GM19397 (cell line): ENCODE results near the gene XYLT2.

ENCODE experiments used
- ATAC-seq: cut with Tn5 transposase; IDR thresholded peaks from one replicate; pipeline ENCODE4 v1.9.1; 2021; ENCODE audit warnings: mild to moderate bottlenecking, moderate library complexity; ENCODE audit not compliant: unreplicated experiment

XYLT2 gene

DNA sequence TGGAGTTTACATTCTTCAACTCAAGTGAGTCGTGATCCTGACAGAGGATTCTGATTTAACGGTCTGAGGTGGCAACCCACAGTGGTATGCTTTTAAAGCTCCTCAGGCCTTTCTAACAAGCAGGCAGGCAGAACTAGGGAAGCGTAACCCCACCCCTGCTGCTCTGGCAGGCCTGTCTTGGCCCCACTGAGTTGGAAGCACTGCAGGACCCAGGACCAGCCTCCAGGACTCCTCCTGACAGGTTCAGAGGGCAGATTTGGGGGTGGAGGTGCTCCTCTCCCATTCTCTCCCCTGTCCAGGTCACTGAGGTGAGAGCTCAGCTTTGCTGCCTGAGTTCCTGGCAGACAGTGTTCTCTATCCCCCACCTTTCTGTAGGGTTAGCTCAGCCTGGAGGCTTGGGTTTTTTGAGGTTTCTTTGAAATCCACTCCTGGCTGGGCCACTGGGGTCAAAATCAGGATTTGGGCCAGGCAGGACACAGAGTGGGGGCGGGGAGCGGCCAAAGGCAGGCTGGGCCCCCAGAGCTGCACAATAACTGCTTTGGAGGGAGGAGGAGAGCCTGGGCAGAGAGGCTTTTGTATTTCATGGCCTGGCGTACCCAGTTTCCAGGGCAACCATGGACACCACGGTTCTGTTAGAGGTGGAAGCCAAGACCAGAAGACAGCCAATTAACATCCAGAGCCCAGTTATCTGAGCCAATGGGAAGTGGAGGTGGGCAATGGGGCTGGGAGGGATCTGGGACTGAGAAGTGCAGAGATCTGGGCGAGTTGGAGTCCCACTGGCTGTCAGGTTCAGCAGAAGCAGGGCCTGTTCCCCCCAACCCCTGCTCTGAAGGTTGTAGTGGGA lies 17.5 kb downstream of the XYLT2 start:
- no peak for ATAC-seq

DNA sequence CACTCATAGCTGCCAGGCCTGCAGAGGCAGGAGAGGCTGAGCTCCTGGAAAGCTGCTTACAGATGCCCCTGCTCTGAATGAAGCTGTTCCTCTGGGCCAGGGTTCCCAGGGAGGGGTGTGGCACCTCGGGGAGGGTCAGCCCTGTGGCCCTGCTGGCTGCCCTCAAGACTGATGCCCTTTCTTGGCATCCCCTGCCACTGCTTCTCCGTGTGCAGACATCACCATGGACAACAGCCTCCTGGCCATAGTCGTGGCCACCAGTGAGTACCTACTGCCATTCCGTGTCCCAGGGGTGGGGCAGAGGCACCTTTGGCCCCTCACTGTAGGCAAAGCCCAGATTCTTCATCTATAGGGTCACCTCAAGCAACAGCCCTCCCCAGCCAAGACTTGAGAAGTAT lies 18.1 kb downstream of the XYLT2 start:
- no peak for ATAC-seq

DNA sequence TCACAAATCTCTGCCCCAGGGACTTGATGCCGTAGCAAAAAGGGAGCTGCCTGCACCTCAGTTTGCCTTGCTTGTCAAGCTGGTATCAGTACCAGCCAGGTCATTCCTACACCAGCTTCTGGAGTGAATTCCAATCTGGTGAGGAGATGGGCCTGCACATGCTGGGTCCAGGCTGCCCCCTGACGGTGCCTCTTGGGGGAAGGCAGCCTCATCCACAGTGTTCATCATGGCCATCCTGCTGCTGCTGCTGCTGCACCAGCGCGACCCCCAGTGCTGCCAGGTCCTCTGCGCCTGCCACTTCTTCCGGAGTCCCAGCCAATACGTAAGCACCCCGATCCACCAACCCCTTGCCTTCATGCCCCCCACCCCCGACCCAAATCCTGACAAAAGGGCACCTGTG lies 18.8 kb downstream of the XYLT2 start:
- no peak for ATAC-seq

DNA sequence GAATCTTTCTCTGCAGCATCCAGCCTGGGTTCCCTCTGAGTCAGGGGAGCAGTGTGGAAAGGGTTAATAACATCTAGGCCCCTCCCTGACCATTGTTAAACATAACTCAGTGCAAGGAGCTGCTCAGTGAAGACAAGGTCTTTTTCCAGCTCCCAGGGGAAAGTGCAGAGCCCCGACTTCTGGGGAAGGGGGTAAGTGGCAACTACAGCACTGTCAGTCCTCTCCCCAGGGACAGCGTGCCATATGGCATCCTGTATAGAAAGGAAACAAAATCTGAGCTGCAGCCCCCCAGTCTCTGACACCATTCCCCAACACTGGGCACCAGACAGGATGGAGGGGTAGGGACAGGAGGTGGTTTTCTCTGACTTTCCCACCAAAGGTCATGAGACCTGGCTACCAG lies 19.2 kb downstream of the XYLT2 start:
- ATAC-seq: no peak

DNA sequence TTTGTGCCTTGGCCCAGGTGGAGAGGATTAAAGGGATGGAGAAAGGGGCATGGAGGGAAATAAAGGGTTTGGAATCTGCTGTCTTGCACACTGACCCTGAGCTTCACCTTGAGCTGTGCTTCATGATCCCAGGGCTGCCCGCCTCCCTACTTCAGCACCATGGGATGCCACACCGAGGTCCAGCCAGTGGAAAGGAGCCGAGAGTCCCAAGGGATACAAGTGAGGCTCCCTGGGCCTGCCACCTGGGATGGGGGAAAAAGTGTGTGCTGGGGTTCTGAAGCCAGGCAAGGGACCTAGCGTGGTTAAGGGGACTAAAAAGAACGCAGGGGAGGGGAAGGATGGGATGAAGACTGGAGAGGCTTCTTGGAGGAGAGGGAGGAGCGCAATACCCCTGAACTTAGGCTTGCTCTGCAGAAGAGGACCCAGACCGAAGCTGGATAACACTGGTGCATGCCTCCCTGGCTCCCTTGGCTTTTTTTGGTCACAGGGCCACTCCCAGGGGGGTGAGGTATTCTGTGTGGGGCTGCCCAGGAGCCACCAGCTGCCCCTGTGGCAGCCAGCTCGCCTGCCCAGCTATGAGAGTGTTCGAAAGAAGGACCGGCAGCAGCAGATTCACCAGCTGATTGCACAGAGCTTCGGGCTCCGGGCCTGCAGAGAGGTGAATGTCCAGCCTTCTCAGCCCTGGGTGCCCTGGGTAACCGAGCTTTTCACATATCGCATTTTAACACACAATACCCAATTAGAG lies 19.9 kb downstream of the XYLT2 start:
- no peak for ATAC-seq

DNA sequence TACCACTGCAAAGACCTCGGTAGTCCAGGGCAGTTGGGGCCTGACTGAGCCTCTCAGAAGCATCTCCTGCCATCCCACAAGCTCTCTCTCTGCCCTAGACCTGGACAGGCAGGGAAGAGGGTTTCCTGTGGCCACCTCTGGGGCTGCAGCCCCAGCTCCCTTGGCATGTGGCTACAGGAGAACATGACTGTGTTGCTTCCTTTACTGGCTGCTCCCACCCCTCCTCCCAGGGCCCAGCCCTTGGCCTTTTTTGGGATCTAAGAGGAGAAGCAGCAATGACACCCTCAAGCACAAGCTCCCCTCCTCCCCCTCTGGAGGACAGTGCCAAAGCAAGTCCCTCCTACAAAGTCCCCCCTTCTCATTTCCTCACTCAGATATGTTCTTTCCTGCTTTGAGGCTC lies 21.5 kb downstream of the XYLT2 start:
- ATAC-seq: no peak

DNA sequence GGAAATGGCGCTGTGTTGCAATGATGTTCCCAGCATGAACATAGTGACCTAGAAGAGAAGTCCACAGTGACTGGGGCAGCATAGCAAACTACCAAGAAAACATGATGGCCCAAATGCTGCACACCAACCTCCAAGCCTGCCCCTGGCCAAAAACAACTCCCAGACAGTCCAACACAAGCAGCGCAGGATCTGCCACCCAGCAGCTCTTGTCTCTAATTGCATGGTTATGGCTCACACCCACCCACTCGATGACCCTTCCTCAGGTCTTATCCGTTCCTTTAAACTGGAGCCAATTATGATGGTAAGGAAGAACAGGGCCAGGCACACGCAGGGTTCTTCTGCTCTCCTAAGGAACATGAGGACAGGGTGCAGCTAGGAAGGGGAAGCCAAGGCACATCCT lies 24.1 kb downstream of the XYLT2 start:
- no peak for ATAC-seq

DNA sequence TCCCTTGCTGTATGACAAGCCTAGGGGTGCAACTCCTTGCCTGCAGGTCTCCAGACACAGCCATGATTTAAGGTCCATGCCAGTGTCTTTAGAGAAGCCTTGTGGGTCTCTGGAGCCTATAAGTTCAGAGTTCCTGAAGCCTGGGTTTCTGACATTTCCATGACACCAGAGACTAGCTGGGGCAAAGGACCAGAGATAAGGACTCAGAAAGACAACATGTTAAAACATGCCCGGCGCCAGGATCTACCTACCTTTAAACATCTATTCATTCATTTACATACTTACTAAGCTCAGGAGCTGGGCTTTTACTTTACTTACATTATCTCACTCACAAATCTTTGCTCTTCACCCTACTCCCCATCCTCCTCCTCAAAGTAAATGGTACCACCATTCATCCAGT lies 25.6 kb downstream of the XYLT2 start:
- ATAC-seq: no peak

DNA sequence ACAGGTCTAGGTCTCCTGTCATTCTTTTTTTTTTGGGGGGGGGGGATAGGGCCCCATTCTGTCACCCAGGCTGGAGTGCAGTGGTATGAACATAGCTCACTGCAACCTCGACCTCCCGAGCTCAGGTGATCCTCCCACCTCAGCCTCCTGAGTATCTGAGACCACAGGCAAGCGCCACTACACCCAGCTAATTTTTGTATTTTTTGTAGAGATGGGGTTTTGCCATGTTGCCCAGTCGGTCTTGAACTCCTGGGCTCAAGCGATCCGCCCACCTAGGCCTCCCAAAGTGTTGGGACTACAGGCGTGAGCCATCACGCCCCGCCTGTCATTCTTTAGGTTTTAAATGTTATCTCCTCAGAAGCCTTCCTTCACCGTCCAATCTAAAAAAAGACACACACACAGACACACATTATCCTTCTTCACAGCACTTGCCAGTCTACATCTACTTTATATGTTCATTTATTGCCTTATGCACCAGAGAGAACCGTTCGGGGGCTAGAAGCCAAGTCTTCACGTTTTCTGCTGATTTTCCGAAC lies 26.4 kb downstream of the XYLT2 start:
- no peak for ATAC-seq

DNA sequence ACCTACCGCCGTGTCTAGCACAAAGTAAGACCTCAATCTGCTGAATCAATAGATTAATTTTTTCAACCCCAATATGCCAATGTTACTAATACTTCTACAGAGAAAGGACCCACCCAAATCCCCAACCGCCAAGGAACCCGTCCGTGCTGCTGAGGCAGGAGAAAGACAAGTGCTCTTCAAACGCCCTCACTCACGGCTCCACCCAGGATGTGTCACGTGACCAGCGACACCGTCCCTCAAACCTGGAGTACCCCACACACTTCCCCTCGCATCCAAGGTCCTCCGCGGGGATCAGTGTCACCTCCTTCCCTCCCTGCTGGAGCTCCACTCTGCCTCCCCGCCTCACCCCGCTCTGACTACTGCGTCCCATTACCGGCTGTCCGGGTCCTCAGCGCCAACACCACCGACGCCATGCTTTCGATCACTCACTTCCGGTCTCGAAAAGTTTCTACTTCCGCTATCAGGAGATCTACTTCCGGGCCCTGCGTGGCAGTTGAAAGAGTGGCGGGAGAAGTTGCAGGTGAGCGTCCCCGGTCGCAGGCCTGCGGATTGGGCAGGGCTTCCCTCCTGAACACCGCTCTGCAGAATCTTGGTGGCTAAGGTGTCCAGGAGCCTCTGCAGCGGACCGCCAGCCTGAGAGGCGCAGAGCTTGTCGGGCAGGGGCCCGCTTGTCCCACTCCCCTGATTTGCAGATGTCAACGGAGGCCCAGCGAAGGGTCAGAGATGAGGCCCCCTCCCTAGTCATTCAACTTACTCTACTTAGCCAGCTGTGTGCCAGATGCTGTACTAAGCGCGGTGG lies 27.0 kb downstream of the XYLT2 start, which contains the start of the genes EME1 and MRPL27:
Gene EME1 (plus strand): TSS at position 472 of the 799 bp plus-strand sequence. CDS start 1,980 bp downstream, outside the sequence.
Gene MRPL27 (minus strand): TSS at position 427 of the 799 bp plus-strand sequence. CDS start 14 bp downstream, at position 413.
- ATAC-seq: peak; percentile 85

DNA sequence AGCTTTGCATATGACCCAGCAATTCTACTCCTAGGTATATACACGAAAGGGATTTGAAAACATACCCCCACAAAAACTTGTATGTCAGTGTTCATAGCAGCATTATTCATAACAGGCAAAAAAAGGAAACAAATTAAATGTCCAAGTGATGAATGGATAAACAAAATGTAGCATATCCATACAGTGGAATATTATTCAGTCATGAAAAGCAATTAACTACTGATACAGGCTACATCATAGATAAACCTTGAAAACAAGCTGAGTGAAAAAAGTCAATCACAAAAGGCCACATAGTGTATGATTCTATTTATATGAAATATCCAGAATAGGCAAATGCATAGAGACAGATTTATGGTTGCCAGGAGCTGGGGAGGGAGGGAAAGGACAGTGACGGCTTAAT lies 27.8 kb downstream of the XYLT2 start:
- no peak for ATAC-seq

DNA sequence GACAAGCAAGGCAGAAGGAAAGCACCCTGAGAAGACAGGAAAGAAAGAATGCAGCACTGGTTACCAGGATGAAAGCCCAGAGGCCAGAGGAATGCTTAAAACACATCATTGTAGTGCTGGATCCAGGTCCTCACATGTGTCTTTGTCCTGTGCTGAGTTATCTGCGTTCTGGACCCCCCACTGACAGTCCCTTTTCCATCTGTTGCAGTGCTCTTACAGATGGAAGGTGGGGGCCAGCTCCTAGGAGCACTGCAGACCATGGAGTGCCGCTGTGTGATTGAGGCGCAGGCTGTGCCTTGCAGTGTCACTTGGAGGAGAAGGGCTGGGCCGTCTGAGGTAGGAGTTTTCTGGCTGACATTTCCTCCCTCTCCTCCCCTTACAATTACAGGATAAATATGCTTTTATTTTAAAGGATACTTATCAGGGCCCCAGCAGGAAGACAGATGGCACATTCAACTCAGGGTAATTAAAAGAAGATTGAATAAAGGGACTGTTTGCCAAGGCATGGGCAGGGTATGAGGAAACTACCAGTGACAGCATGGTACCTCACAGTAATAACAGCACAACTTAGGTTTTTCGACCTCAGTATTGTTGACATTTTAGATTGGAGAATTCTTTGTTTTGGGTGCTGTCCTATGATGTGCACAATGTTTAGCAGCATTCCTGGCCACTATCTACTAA lies 30.1 kb downstream of the XYLT2 start:
- no peak for ATAC-seq

DNA sequence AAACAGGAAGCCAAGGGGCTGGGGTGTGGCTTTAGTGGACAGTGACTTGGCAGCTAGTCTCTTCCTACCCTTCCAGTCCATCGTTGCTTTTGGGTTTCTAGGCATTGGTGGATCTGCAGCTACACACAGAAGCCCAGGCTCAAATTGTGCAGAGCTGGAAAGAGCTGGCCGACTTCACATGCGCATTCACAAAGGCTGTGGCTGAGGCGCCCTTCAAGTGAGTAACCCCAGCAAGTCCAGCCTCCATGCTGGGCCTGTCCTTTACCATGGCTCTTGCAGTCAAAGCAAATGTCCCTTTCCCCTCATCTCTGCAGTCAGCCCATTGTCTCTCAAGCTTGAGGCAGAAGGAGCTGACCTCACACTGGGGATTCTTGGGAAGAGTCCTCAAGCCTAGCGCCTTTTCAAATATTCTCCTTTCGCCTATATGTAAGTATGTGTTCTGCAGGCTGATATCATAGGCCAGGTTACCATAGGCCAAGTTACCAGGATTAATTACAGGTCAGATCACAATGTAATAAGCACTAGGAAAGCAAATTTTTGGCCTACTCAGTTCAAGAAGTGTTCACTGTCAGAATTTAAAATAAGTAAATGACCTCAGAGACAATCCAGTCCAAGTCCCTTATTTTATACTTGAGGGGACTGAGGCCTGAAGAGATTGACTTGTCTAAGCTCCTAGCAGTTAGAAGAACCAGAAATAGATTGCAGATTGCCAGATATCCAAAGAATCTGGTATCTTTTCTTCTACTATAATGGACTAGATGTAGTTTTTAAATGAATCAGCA lies 33.6 kb downstream of the XYLT2 start:
- no peak for ATAC-seq

DNA sequence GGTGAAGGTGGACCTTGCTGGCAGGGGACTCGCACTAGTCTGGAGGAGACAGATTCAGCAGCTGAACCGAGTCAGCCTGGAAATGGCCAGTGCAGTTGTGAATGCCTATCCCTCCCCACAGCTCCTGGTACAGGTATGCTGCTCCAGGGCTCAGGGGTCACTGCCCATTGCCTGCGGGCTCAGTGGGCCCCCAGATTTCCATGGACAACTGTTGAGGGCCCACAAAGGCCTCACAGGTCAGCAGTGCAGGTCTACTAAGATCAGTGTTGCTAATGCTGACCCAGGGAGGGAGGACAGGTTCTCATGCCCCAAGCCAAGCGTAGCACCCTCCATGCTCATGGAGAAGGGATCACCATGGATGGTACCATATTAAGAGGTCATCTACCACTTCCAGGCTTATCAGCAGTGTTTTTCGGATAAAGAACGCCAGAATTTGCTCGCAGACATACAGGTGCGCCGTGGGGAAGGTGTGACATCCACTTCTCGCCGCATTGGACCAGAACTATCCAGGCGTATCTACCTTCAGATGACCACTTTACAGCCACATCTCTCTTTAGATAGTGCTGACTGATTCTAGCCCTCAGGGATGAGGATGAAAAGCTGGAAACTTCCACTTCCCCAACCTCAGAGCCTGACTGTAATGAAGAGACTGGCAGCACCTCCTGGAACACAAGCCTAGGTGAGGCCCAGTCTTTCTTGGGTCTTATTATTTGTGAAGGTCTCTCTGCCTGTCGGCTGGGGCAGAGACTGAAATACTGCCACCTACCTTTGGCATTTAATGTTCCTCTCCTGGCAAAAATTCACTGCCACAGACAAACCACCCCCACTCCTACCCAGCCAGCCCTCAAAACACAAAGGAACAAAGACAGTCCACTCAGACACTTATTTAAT lies 34.7 kb downstream of the XYLT2 start:
- ATAC-seq: no peak

DNA sequence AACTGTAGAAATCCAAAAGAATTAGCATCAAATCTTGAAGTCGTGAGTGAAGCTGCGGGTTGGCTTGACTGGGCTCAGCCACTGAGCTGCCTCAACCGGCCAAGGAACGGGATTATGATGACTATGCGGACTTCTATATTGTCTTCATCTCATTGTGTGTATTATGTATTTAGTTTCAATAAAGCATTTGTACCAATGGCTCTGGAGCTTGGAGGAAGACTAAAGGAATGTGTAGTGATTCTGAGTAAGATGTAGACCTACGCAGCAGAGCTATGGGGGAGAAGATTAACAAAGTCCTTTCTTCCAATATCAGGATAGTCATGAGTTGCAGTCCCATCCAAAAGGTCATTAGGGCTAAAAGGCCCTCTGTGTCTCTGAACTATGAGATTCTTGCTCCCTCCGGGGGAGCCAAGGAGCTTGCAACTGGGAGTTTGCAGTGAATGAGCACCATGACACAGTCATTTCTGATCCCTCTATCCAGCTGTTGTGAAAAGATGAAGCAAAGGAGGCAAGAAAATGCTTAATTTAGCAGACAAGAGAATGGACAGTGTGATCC lies 35.4 kb downstream of the XYLT2 start:
- no peak for ATAC-seq

DNA sequence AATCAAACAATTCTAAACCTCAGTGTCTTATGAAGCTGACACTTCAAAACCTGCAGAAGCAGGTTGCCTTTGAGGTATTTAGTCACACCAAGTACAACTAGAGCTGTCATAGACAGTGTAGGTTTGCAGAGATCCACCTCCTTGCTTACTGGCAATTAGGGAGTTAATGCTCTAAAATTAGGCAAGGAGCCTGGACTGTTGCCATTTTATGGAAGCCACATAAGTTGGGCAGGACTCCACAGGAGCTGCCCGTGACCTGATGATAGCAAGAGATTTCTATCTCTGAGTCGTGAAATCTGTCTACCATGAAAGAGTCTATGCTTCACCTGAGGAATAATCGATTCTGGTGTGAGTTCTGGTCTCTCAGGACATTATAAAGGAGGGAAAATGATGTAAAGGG lies 36.0 kb downstream of the XYLT2 start:
- no peak for ATAC-seq

DNA sequence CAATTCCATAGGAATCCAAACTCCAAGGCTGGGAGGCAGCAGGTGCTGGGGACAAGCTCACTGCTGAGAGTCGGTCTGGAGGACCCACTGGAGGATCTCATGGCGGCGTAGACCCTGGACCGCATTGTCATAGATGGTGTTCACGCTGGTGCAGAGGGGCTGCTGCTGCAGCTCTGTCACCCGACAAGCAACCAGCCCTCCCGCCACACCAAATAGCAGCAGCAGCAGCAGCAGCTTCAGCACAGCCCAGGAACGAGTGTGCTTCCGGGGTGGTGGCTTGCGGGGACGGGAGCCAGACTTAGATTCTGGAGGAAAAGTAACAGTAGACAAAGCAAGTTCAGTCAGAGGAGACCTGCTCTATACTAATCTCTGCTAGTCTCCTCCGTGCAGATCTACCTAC lies 37.0 kb downstream of the XYLT2 start:
- no peak for ATAC-seq

DNA sequence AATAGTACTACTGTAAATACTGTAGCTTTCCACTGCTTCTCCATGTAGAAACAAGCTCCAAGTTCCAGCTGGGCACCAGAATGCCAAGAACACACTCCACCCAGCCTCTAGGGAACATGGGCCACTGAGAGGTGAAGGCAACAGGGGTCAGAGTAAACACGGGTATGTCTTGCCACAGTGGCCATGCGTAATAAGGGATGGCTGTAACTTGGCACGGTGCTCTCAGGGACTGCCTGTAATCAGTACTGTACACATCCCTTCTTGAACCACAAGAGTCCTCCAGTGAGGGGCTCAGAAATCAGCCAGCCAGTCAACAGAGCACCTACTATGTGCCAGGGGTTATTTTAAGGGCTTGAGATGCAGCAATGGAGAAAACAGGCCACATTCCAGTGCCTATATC lies 40.6 kb downstream of the XYLT2 start:
- ATAC-seq: no peak
